GM12878 (cell line): ENCODE results near the gene ADAM10. TPM values are rescaled to one million over a fixed set of nuclear protein-coding genes. Genes with fewer than 3 reads are reported as not detected.

Source experiments
- CBX5 ChIP-seq: sonication (generic); IDR thresholded peaks from 2 replicates; pipeline ENCODE4 v1.6.1; 2016; ENCODE audit warnings: low read depth, moderate library complexity, mild to moderate bottlenecking, inconsistent platforms
- EP300 ChIP-seq, 2 experiments: fragments of 150-350 bp in 1 of 2; IDR thresholded peaks; 2 replicates each; pipeline ENCODE4 v1.6.1; 2011 to 2012; ENCODE audit warnings: low read depth in 2 of 2, low read length in 2 of 2, borderline replicate concordance in 1 of 2, improper control_type of control experiment in 1 of 2, inconsistent platforms in 1 of 2; ENCODE audit not compliant: control insufficient read depth in 1 of 2
- IRF3 ChIP-seq: fragments of 450-650 bp; IDR thresholded peaks from 2 replicates; pipeline ENCODE4 v1.6.1; 2014; ENCODE audit warnings: mild to moderate bottlenecking
- MLLT1 ChIP-seq: fragments of 450-650 bp; IDR thresholded peaks from 2 replicates; pipeline ENCODE4 v1.6.1; 2016; ENCODE audit warnings: mild to moderate bottlenecking
- NFYA ChIP-seq: IDR thresholded peaks from 2 replicates; pipeline ENCODE4 v1.6.1; 2011; ENCODE audit warnings: low read depth, mild to moderate bottlenecking, low read length, improper control_type of control experiment, borderline replicate concordance
- SUZ12 ChIP-seq: fragments of 200-600 bp; sonication (generic); IDR thresholded peaks from one replicate; pipeline ENCODE4 v1.6.1; 2018; ENCODE audit warnings: antibody characterized with exemption, mild to moderate bottlenecking; ENCODE audit not compliant: unreplicated experiment
- YBX1 ChIP-seq: fragments of 450-650 bp; IDR thresholded peaks from 2 replicates; pipeline ENCODE4 v1.6.1; 2016; ENCODE audit warnings: antibody characterized with exemption
- polyA plus RNA-seq, 11 experiments: library from polyadenylated mRNA; depleted of rRNA in 4 of 11; unstranded in 6 of 11; stranded (reverse) in 5 of 11; fragments of >200 nt; fragmentation: Nextera tagmentation in 4 of 11; fragmentation: Illumina TruSeq in 1 of 11; extraction: Ambion mirVana in 4 of 11; extraction: Trizol in 1 of 11; gene quantifications; 1 replicate in 1 of 11; 2 replicates in 10 of 11; pipeline versions ENCODE4 v1.2.1 to v1.2.3, GENCODE V29; 2011 to 2016; ENCODE audit warnings: inconsistent platforms in 2 of 11, missing spikeins in 2 of 11, low read depth in 1 of 11
- total RNA-seq, 4 experiments: library from RNA; depleted of rRNA in 3 of 4; stranded (reverse); fragments of >200 nt in 3 of 4; fragmentation: Illumina TruSeq in 1 of 4; extraction: Trizol in 1 of 4; gene quantifications; 2 replicates each; pipeline versions ENCODE4 v1.2.1 to v1.2.3, GENCODE V29; 2013 to 2021
- TF ChIP-seq, protein P1 (sequence below): fragments of 150-350 bp; IDR thresholded peaks from 2 replicates; pipeline ENCODE4 v1.6.1; 2016; ENCODE audit warnings: low read depth, low read length

ADAM10 gene
- total and polyA plus RNA-seq, 10 of the 15 experiments (the other 5 are each of a cell fraction or from before 2014, with no cell fraction given) = 10.0 to 88.9 (median 51.7) TPM

DNA sequence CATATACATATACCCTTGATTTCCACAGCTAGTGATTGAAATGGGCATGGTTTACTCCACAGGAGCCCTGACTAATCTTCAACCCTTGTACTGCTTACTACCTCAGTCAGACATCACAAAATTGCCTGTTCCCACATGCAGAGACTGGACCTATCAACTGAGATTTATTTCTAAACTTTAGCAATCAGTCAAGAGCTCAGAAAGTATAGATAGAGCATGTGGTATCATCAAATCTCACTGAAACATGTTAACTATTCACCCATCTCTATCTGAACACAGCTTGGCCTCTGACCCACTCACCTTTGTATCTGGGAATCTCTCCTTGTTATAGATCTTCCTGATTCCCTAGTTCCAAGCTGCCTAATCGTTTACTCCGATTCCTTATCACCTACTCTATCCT is 14.6 kb downstream of the ADAM10 start (continued):
- TF ChIP-seq MLLT1 (no peak), SUZ12 (no peak), EP300 (IDR thresholded peaks at IDR 0.05; ENCODE audit: borderline replicate concordance in 1 of 2, control insufficient read depth in 1 of 2, low read depth in 2 of 2, low read length in 2 of 2) (no peak), IRF3 (no peak), YBX1 (no peak), NFYA (no peak), CBX5 (no peak)
- TF ChIP-seq, protein P1, sequence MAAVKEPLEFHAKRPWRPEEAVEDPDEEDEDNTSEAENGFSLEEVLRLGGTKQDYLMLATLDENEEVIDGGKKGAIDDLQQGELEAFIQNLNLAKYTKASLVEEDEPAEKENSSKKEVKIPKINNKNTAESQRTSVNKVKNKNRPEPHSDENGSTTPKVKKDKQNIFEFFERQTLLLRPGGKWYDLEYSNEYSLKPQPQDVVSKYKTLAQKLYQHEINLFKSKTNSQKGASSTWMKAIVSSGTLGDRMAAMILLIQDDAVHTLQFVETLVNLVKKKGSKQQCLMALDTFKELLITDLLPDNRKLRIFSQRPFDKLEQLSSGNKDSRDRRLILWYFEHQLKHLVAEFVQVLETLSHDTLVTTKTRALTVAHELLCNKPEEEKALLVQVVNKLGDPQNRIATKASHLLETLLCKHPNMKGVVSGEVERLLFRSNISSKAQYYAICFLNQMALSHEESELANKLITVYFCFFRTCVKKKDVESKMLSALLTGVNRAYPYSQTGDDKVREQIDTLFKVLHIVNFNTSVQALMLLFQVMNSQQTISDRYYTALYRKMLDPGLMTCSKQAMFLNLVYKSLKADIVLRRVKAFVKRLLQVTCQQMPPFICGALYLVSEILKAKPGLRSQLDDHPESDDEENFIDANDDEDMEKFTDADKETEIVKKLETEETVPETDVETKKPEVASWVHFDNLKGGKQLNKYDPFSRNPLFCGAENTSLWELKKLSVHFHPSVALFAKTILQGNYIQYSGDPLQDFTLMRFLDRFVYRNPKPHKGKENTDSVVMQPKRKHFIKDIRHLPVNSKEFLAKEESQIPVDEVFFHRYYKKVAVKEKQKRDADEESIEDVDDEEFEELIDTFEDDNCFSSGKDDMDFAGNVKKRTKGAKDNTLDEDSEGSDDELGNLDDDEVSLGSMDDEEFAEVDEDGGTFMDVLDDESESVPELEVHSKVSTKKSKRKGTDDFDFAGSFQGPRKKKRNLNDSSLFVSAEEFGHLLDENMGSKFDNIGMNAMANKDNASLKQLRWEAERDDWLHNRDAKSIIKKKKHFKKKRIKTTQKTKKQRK = no peak
